HG03558 (cell line): ENCODE results near the gene CAST.
A peak's percentile ranks its signal among the peaks of the same experiment; 100 is the strongest.

ENCODE experiments used
- ATAC-seq: cut with Tn5 transposase; IDR thresholded peaks from one replicate; pipeline ENCODE4 v1.9.1; 2021; ENCODE audit warnings: moderate number of reproducible peaks; ENCODE audit not compliant: unreplicated experiment; ENCODE audit errors: extremely low read depth

CAST gene

GRCh38 chr5:96808868-96809558, 146.8 kb downstream of the CAST start:
- no peak for ATAC-seq

- ATAC-seq = no peak
These were observed 147.7 kb downstream of the CAST start for GRCh38 chr5:96809921-96810320.

GRCh38 chr5:96812851-96813250, 150.7 kb downstream of the CAST start:
- no peak for ATAC-seq

GRCh38 chr5:96814041-96814440, 151.9 kb downstream of the CAST start:
- ATAC-seq = no peak

- ATAC-seq = peak; percentile 80
These were observed 154.3 kb downstream of the CAST start for GRCh38 chr5:96816411-96816939.

- no peak for ATAC-seq
These were observed 154.8 kb downstream of the CAST start for GRCh38 chr5:96816991-96817390.

GRCh38 chr5:96817506-96817905, 155.3 kb downstream of the CAST start:
- ATAC-seq = no peak

- no peak for ATAC-seq
These were observed 156.1 kb downstream of the CAST start for GRCh38 chr5:96818125-96818788.

GRCh38 chr5:96819806-96820205, 157.6 kb downstream of the CAST start:
- no peak for ATAC-seq

GRCh38 chr5:96821260-96821916, 159.2 kb downstream of the CAST start:
- ATAC-seq = no peak

- no peak for ATAC-seq
These were observed 160.7 kb downstream of the CAST start for GRCh38 chr5:96822686-96823459.

GRCh38 chr5:96823900-96824380, 161.8 kb downstream of the CAST start:
- peak; percentile 97 for ATAC-seq
